Hepatocyte (in vitro differentiated cells): ENCODE measurements around the gene LEO1.

Experiments
- EZH2phosphoT487 ChIP-seq: fragments of 200-600 bp; sonication (generic); IDR thresholded peaks from one replicate; pipeline ENCODE4 v1.6.1; 2018; ENCODE audit warnings: antibody characterized with exemption, mild to moderate bottlenecking, low read depth, moderate library complexity; ENCODE audit not compliant: unreplicated experiment, severe bottlenecking
- TF ChIP-seq, protein P1 (sequence below): fragments of 200-600 bp; sonication (generic); IDR thresholded peaks from 2 replicates; pipeline ENCODE4 v1.5.1; 2016; ENCODE audit warnings: antibody characterized with exemption, mild to moderate bottlenecking; ENCODE audit not compliant: poor library complexity

DNA sequence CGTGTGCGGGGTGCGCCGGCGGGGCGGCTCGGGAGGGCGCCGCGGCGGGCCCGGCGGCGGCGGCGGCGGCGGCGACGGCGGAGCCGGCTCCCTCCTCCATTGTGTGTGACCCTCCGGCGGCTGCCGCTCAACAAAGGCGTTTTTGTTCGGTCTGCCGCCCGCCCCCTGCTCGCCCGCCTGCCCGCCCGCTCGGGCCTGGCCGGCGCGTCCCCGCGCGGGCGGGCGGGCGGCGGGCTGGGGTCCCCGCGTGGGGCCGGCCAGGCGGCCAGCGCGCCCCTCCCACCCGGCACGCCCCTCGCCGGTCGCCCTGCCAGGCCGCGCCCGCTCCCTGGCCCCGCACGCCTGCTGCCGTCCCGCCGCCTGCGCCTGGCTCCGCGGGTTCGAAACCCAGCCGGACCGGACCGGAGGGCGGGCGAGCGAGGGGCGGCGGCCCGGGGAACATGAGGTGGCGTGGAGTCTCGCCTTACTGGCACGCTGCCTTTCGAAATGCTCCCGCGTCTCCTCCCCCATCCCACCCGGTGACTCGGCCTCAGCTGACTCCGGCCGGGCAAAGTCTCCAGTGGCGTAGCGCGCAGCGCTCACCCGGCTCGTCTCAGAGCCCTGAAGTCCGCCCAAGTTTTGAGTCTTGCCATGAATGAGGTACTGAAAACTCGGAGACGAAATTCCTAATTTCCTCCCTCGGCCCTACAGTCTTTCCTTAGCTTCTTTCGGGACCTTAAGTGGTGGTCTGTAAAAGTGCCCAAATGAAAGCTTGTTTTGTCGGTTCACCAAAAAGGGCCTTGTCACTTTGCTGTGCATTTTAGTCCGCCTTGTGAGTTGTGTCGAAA lies 48.0 kb upstream of the LEO1 start:
- TF ChIP-seq, protein P1, sequence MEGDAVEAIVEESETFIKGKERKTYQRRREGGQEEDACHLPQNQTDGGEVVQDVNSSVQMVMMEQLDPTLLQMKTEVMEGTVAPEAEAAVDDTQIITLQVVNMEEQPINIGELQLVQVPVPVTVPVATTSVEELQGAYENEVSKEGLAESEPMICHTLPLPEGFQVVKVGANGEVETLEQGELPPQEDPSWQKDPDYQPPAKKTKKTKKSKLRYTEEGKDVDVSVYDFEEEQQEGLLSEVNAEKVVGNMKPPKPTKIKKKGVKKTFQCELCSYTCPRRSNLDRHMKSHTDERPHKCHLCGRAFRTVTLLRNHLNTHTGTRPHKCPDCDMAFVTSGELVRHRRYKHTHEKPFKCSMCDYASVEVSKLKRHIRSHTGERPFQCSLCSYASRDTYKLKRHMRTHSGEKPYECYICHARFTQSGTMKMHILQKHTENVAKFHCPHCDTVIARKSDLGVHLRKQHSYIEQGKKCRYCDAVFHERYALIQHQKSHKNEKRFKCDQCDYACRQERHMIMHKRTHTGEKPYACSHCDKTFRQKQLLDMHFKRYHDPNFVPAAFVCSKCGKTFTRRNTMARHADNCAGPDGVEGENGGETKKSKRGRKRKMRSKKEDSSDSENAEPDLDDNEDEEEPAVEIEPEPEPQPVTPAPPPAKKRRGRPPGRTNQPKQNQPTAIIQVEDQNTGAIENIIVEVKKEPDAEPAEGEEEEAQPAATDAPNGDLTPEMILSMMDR, result no peak
- no peak for TF ChIP-seq EZH2phosphoT487
